Activated CD8-positive, alpha-beta T cell treated with anti-CD3 and anti-CD28 coated beads for 36 hours (primary cell): ENCODE data around the gene ARHGAP9. TPM values are rescaled to one million over a fixed set of nuclear protein-coding genes. Genes with fewer than 3 reads are reported as not detected.
"Not testable (repeated sequence)": the region's sequence is repeated elsewhere in the genome, so short reads cannot be mapped to it uniquely, and the experiment has no call there.

ENCODE experiments used
- ATAC-seq: fragments of 200-7000 bp; cut with Tn5 transposase; one replicate; pipeline ENCODE4 v1.10.0; 2021; ENCODE audit warnings: mild to moderate bottlenecking, moderate library complexity
- CTCF ChIA-PET: fragments of 350-600 bp; sonication (Branson Sonifier 250); formaldehyde crosslinking; loops from one replicate; lab custom pipeline; 2021; ENCODE audit warnings: antibody characterized with exemption; lab: Charles Lee
- POLR2A ChIA-PET: fragments of 350-600 bp; sonication (Branson Sonifier 250); formaldehyde crosslinking; loops from one replicate; lab custom pipeline; 2021; ENCODE audit warnings: antibody characterized with exemption; lab: Charles Lee
- DNase-seq: peaks from one replicate; pipeline ENCODE4 v3.0.0-alpha.2; 2020
- H3K27ac Mint-ChIP-seq: one replicate; pipeline ENCODE4 v1.8.0; 2021; ENCODE audit warnings: mild to moderate bottlenecking, mixed read lengths
- H3K27me3 Mint-ChIP-seq: one replicate; pipeline ENCODE4 v1.8.0; 2021; ENCODE audit warnings: mixed read lengths
- H3K36me3 Mint-ChIP-seq: one replicate; pipeline ENCODE4 v1.8.0; 2021; ENCODE audit warnings: low read depth, mixed read lengths
- H3K4me1 Mint-ChIP-seq: one replicate; pipeline ENCODE4 v1.8.0; 2021; ENCODE audit warnings: low read depth, mixed read lengths
- H3K4me3 Mint-ChIP-seq: one replicate; pipeline ENCODE4 v1.8.0; 2021; ENCODE audit warnings: mild to moderate bottlenecking, moderate library complexity, mixed read lengths
- H3K9me3 Mint-ChIP-seq: one replicate; pipeline ENCODE4 v1.8.0; 2021; ENCODE audit warnings: mixed read lengths
- CTCF ChIP-seq: fragments of 200-600 bp; IDR thresholded peaks from one replicate; pipeline ENCODE4 v1.8.0; 2022; ENCODE audit warnings: antibody characterized with exemption, mild to moderate bottlenecking
- intact Hi-C: fragments of 100-400 bp; cut with micrococcal nuclease; formaldehyde crosslinking; loops from one replicate; pipeline ENCODE4 v1.10.0; 2022
- total RNA-seq, 2 experiments: library from RNA; stranded (reverse); gene quantifications; one replicate each; pipeline ENCODE4 v1.2.3, GENCODE V29; 2021

Gene ARHGAP9
- total RNA-seq, 2 experiments from 2014 or later = 125 to 128 TPM

- H3K9me3 Mint-ChIP-seq = peaks cover 2% of the 10 kb centered on the region
- intact Hi-C loops = no loop called here
- peaks cover 74% of the 10 kb centered on the region for H3K36me3 Mint-ChIP-seq
- no peak overlapping the region for H3K4me3 Mint-ChIP-seq
- no peak overlapping the region for H3K27ac Mint-ChIP-seq
- CTCF ChIA-PET = no interaction called here
- DNase-seq = no peak
- peaks cover 5% of the 10 kb centered on the region for H3K4me1 Mint-ChIP-seq
- no peak for TF ChIP-seq CTCF
- H3K27me3 Mint-ChIP-seq = no peaks in the 10 kb centered on the region
- no peak for ATAC-seq
- POLR2A ChIA-PET = interaction anchor here (1.4 kb wide), 1 partner anchor 10 kb away, joined by 5 read pairs; no protein-coding TSS in a partner anchor
These were observed 20.5 kb upstream of the ARHGAP9 start for GRCh38 chr12:57500213-57500612.

GRCh38 chr12:57498571-57498970 is 18.9 kb upstream of the ARHGAP9 start:
- ChIA-PET POLR2A (interaction anchor here (1.3 to 1.5 kb wide), 2 partner anchors 13 to 21 kb away, joined by 4 read pairs; no protein-coding TSS in a partner anchor), CTCF (no interaction called here)
- no peaks in the 10 kb centered on the region for H3K27me3 Mint-ChIP-seq
- no peak overlapping the region for H3K4me3 Mint-ChIP-seq
- TF ChIP-seq CTCF = no peak
- H3K27ac Mint-ChIP-seq = no peak overlapping the region
- H3K9me3 Mint-ChIP-seq = peaks cover 2% of the 10 kb centered on the region
- peaks cover 70% of the 10 kb centered on the region for H3K36me3 Mint-ChIP-seq
- no peak for DNase-seq
- H3K4me1 Mint-ChIP-seq = peaks cover 5% of the 10 kb centered on the region
- ATAC-seq = no peak
- intact Hi-C loops = no loop called here

- peaks cover 5% of the 10 kb centered on the region for H3K4me1 Mint-ChIP-seq
- ATAC-seq = no peak
- H3K27ac Mint-ChIP-seq = no peak overlapping the region
- DNase-seq = no peak
- intact Hi-C loops = no loop called here
- POLR2A ChIA-PET = interaction anchor here (1.3 to 1.8 kb wide), 4 partner anchors 8 to 37 kb away, joined by 4 to 5 read pairs (median 4); no protein-coding TSS in a partner anchor
- peaks cover 2% of the 10 kb centered on the region for H3K9me3 Mint-ChIP-seq
- no peak for TF ChIP-seq CTCF
- H3K36me3 Mint-ChIP-seq = peaks cover 69% of the 10 kb centered on the region
- H3K27me3 Mint-ChIP-seq = no peaks in the 10 kb centered on the region
- no peak overlapping the region for H3K4me3 Mint-ChIP-seq
- CTCF ChIA-PET = interaction anchor here (2.0 kb wide), 1 partner anchor 39 kb away, joined by 5 read pairs; the partner anchor contains the start of gene GLI1
These were observed 18.5 kb upstream of the ARHGAP9 start for GRCh38 chr12:57498132-57498502.

GRCh38 chr12:57497223-57498131 is 17.8 kb upstream of the ARHGAP9 start:
- ChIA-PET CTCF (interaction anchor here (2.0 kb wide), 1 partner anchor 38 kb away, joined by 5 read pairs; the partner anchor contains the start of gene GLI1), POLR2A (interaction anchor here (0.6 to 1.8 kb wide), 9 partner anchors 8 to 38 kb away, joined by 3 to 11 read pairs (median 4); no protein-coding TSS in a partner anchor)
- DNase-seq (no peak), ATAC-seq (no peak)
- Mint-ChIP-seq H3K36me3 (peaks cover 71% of the 10 kb centered on the region), H3K27ac (peak overlapping the region; percentile 53), H3K9me3 (peaks cover 2% of the 10 kb centered on the region), H3K4me1 (peaks cover 10% of the 10 kb centered on the region), H3K4me3 (no peak overlapping the region), H3K27me3 (no peaks in the 10 kb centered on the region)
- TF ChIP-seq CTCF = no peak
- intact Hi-C loops = no loop called here

GRCh38 chr12:57496822-57497221 is 17.2 kb upstream of the ARHGAP9 start:
- no peak for TF ChIP-seq CTCF
- Mint-ChIP-seq H3K36me3 (peaks cover 74% of the 10 kb centered on the region), H3K9me3 (peaks cover 2% of the 10 kb centered on the region), H3K4me1 (peaks cover 8% of the 10 kb centered on the region), H3K27me3 (no peaks in the 10 kb centered on the region), H3K4me3 (no peak overlapping the region), H3K27ac (peak overlapping the region; percentile 53)
- ChIA-PET POLR2A (interaction anchor here (0.6 to 1.8 kb wide), 7 partner anchors 8 to 38 kb away, joined by 3 to 11 read pairs (median 4); no protein-coding TSS in a partner anchor), CTCF (interaction anchor here (2.0 kb wide), 1 partner anchor 38 kb away, joined by 5 read pairs; the partner anchor contains the start of gene GLI1)
- ATAC-seq = no peak
- intact Hi-C loops = no loop called here
- no peak for DNase-seq

GRCh38 chr12:57495051-57495701 is 15.5 kb upstream of the ARHGAP9 start:
- CTCF ChIA-PET = interaction anchor here (0.6 kb wide), 1 partner anchor 96 kb away, joined by 3 read pairs; no protein-coding TSS in a partner anchor
- intact Hi-C loops, H3K4me3 Mint-ChIP-seq, H3K27me3 Mint-ChIP-seq, ATAC-seq, H3K9me3 Mint-ChIP-seq, POLR2A ChIA-PET, DNase-seq, H3K27ac Mint-ChIP-seq: not testable (repeated sequence)
- Mint-ChIP-seq H3K36me3 (peaks cover 74% of the 10 kb centered on the region), H3K4me1 (peaks cover 17% of the 10 kb centered on the region)
